Smooth muscle cell (in vitro differentiated cells): Measurements from ENCODE around the gene CDH22. TPM values are rescaled to one million over a fixed set of nuclear protein-coding genes. Genes with fewer than 3 reads are reported as not detected.

Experiments
- DNase-seq: peaks from one replicate; lab custom pipeline; 2025; ENCODE audit not compliant: unreplicated experiment; lab: John Stamatoyannopoulos, UW
- H2AFZ ChIP-seq: fragments of 200-600 bp; sonication (generic); 2 replicates; pipeline ENCODE4 v1.6.0; 2016; ENCODE audit warnings: antibody characterized with exemption, low read depth, mild to moderate bottlenecking
- H3F3A ChIP-seq: fragments of 200-600 bp; sonication (generic); 2 replicates; pipeline ENCODE4 v1.6.0; 2017; ENCODE audit warnings: antibody characterized with exemption, low read depth
- H3K27ac ChIP-seq: fragments of 200-600 bp; sonication (generic); 2 replicates; pipeline ENCODE4 v1.5.1; 2016; ENCODE audit warnings: low read depth, mild to moderate bottlenecking
- H3K27me3 ChIP-seq: fragments of 200-600 bp; sonication (generic); 2 replicates; pipeline ENCODE4 v1.6.1; 2016; ENCODE audit warnings: low read depth, mild to moderate bottlenecking
- H3K36me3 ChIP-seq: fragments of 200-600 bp; sonication (generic); 2 replicates; pipeline ENCODE4 v1.5.1; 2016; ENCODE audit warnings: low read depth
- H3K4me1 ChIP-seq: fragments of 200-600 bp; sonication (generic); 2 replicates; pipeline ENCODE4 v1.5.1; 2016; ENCODE audit warnings: low read depth
- H3K4me2 ChIP-seq: fragments of 200-600 bp; sonication (generic); 2 replicates; pipeline ENCODE4 v1.6.0; 2016; ENCODE audit warnings: mild to moderate bottlenecking
- H3K4me3 ChIP-seq: fragments of 200-600 bp; sonication (generic); 2 replicates; pipeline ENCODE4 v1.5.1; 2016; ENCODE audit warnings: mild to moderate bottlenecking
- H3K79me2 ChIP-seq: fragments of 200-600 bp; sonication (generic); 2 replicates; pipeline ENCODE4 v1.6.0; 2016; ENCODE audit warnings: low read depth, mild to moderate bottlenecking
- H3K9ac ChIP-seq: fragments of 200-600 bp; sonication (generic); 2 replicates; pipeline ENCODE4 v1.6.0; 2016; ENCODE audit warnings: low read depth
- H3K9me3 ChIP-seq: fragments of 200-600 bp; sonication (generic); replicated peaks from 2 replicates; pipeline ENCODE4 v1.5.1; 2016; ENCODE audit warnings: low read depth
- H4K20me1 ChIP-seq: fragments of 200-600 bp; sonication (generic); 2 replicates; pipeline ENCODE4 v1.6.0; 2016; ENCODE audit warnings: low read depth
- CTCF ChIP-seq: fragments of 200-600 bp; sonication (generic); IDR thresholded peaks from 2 replicates; pipeline ENCODE4 v1.5.1; 2017; ENCODE audit warnings: borderline replicate concordance, mild to moderate bottlenecking, antibody characterized with exemption; ENCODE audit not compliant: insufficient read depth, poor library complexity, severe bottlenecking
- WGBS: methylation state at CpG from one replicate; pipeline ENCODE4 v1.1.7; 2016; ENCODE audit warnings: low lambda C conversion rate; 5-methylcytosine and 5-hydroxymethylcytosine counted together
- polyA plus RNA-seq: library from polyadenylated mRNA; unstranded; fragments of >200 nt; fragmentation: Nextera tagmentation; extraction: Ambion mirVana; gene quantifications from 2 replicates; pipeline ENCODE4 v1.2.1, GENCODE V29; 2016
- total RNA-seq: library from RNA; depleted of rRNA; stranded (reverse); fragments of >200 nt; gene quantifications from 2 replicates; pipeline ENCODE4 v1.2.3, GENCODE V29; 2014

CDH22 gene
- total and polyA plus RNA-seq, 2 experiments from 2014 or later = not detected

DNA sequence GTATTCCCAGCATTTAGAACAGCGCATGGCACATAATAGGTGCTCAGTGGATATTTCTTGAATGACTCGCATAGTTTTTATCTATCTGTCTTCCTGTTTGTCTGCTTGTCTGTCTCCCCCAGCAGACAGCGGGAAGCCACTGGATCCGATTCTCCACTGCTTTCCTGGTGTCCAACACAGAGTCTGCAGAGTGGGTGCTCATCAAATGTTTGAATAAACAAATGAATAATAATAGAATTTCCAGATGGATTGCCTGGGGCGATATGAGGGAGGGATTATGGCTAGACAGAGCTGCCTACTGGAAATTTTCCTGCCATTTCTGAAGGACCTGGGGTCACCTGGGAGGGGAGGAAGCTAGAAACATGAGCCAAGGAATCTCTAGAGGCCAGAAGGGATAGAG is 18.9 kb downstream of the CDH22 start:
- Histone ChIP-seq H3K4me2 (no peak overlapping the region), H3K36me3 (no peaks in the 10 kb centered on the region), H3K4me1 (no peaks in the 10 kb centered on the region), H3K27ac (no peak overlapping the region), H3K4me3 (no peak overlapping the region), H3K79me2 (no peaks in the 10 kb centered on the region), H3F3A (no peaks in the 10 kb centered on the region), H3K9ac (no peak overlapping the region), H2AFZ (no peak overlapping the region), H3K27me3 (peaks cover 24% of the 10 kb centered on the region), H4K20me1 (no peaks in the 10 kb centered on the region), H3K9me3 (no peaks in the 10 kb centered on the region)
- 66% methylated on average over 5 of the region's 5 CpGs for WGBS
- no peak for DNase-seq
- no peak for TF ChIP-seq CTCF

GRCh38 chr20:46286977-46287376 is 21.3 kb downstream of the CDH22 start:
- H3F3A ChIP-seq = no peaks in the 10 kb centered on the region
- no peaks in the 10 kb centered on the region for H4K20me1 ChIP-seq
- no peak overlapping the region for H3K27ac ChIP-seq
- no peaks in the 10 kb centered on the region for H3K36me3 ChIP-seq
- H3K79me2 ChIP-seq = no peaks in the 10 kb centered on the region
- peaks cover 7% of the 10 kb centered on the region for H3K4me1 ChIP-seq
- no peak overlapping the region for H3K4me2 ChIP-seq
- no peak overlapping the region for H3K9ac ChIP-seq
- H2AFZ ChIP-seq = no peak overlapping the region
- no peak overlapping the region for H3K4me3 ChIP-seq
- TF ChIP-seq CTCF = no peak
- H3K9me3 ChIP-seq = no peaks in the 10 kb centered on the region
- peaks cover 23% of the 10 kb centered on the region for H3K27me3 ChIP-seq
- 89% methylated on average over 7 of the region's 7 CpGs for WGBS
- no peak for DNase-seq

DNA sequence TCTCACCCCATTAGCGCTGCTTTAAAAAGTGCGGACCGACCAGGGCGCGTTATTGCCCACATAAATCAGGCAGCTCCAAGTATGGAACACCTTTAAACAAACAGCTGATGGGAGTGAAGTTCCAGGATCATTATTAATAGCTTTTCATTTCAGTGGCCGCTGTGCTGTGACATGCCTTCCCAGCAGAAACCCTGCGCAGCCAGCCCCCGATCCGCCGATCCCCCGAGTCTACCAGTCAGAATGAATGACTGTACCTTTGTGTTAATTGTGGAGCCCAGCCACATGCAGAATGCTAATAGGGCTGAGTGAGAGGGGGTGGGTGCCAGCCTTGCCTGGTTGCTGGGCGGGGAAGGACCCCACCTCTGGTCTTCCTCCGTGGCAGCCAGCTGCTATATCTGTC is 21.9 kb downstream of the CDH22 start:
- no peaks in the 10 kb centered on the region for H3K36me3 ChIP-seq
- peaks cover 29% of the 10 kb centered on the region for H3K27me3 ChIP-seq
- H2AFZ ChIP-seq = no peak overlapping the region
- H3K4me1 ChIP-seq = peaks cover 7% of the 10 kb centered on the region
- no peak overlapping the region for H3K27ac ChIP-seq
- DNase-seq = no peak
- no peak for TF ChIP-seq CTCF
- no peaks in the 10 kb centered on the region for H3F3A ChIP-seq
- H3K9ac ChIP-seq = no peak overlapping the region
- H4K20me1 ChIP-seq = no peaks in the 10 kb centered on the region
- no peak overlapping the region for H3K4me3 ChIP-seq
- no peaks in the 10 kb centered on the region for H3K9me3 ChIP-seq
- WGBS = 81% methylated on average over 13 of the region's 13 CpGs
- H3K4me2 ChIP-seq = no peak overlapping the region
- no peaks in the 10 kb centered on the region for H3K79me2 ChIP-seq

DNA sequence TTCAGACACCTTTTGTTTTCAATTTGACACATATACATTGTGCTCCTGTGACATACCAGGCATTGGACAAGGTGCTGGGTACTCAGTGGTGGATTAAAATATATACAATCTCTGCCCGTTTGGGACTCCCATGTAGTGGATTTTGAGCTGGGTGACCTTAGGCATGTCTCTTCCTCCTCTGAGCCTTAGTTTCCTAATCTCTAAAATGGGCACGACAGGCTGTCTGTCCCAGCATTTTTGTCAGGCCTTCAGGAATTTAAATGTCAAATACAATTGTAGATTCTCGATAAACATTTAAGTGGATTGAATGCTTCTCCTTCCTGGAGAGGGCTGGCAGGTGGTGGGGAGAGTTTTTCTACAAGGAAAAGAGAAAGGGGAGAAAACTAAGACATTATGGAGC is 22.6 kb downstream of the CDH22 start:
- WGBS = 74% methylated on average over 3 of the region's 3 CpGs
- Histone ChIP-seq H3K79me2 (no peaks in the 10 kb centered on the region), H3K4me3 (no peak overlapping the region), H3K27me3 (peaks cover 31% of the 10 kb centered on the region), H2AFZ (no peak overlapping the region), H3K9ac (no peak overlapping the region), H3K4me2 (no peak overlapping the region), H4K20me1 (no peaks in the 10 kb centered on the region), H3K27ac (no peak overlapping the region), H3F3A (no peaks in the 10 kb centered on the region), H3K4me1 (peaks cover 7% of the 10 kb centered on the region), H3K9me3 (no peaks in the 10 kb centered on the region), H3K36me3 (no peaks in the 10 kb centered on the region)
- DNase-seq = no peak
- TF ChIP-seq CTCF = no peak
